ENCODE data around the gene KIAA1549.

- TF ChIP-seq EGR1 (IDR thresholded peaks at IDR 0.05; ENCODE audit: low read depth in 2 of 2) = no peak
- TF ChIP-seq CTCF (IDR thresholded peaks at IDR 0.05; ENCODE audit: low read depth, low read length, missing input control) = no peak
- TF ChIP-seq ZBTB33 (IDR thresholded peaks at IDR 0.05) = no peak
- no peak for TF ChIP-seq RXRA (IDR thresholded peaks at IDR 0.05)
- TF ChIP-seq NR2F2 (IDR thresholded peaks at IDR 0.05) = no peak
- no peak for TF ChIP-seq FOXA1 (IDR thresholded peaks at IDR 0.05)
- TF ChIP-seq MAX (IDR thresholded peaks at IDR 0.05) = no peak
Observed at GRCh38 chr7:138834583-138834982, 146.6 kb downstream of the KIAA1549 start.
